ENCODE data around the gene ZNF841. TPM values are rescaled to one million over a fixed set of nuclear protein-coding genes. Genes with fewer than 3 reads are reported as not detected.

Gene ZNF841
- total RNA-seq = 10 to 100 TPM in 8 of 9 donors, 1 to 10 TPM in 1; 9.2 to 34.1 (median 21.4) TPM
- polyA plus RNA-seq = 10 to 100 TPM; 15.2 to 29.2 (median 16.7) TPM
- long read RNA-seq, donor 1, partial matches to known transcripts = 0 of 3 reads
- long read RNA-seq, donor 1, other reads (novel, unspliced or antisense) = 0 of 3 reads
- long read RNA-seq, donor 2, partial matches to known transcripts = 0 of 1 reads
- long read RNA-seq, donor 2, other reads (novel, unspliced or antisense) = 0 of 1 reads
- long read RNA-seq, donor 3, partial matches to known transcripts = 0 of 1 reads
- long read RNA-seq, donor 3, other reads (novel, unspliced or antisense) = 0 of 1 reads
- long read RNA-seq, donor 4 = 0 reads
- long read RNA-seq, donor 5, partial matches to known transcripts = 0 of 6 reads
- long read RNA-seq, donor 5, other reads (novel, unspliced or antisense) = 3 of 6 reads
- long read RNA-seq, donor 6, partial matches to known transcripts = 0 of 3 reads
- long read RNA-seq, donor 6, other reads (novel, unspliced or antisense) = 3 of 3 reads
- long read RNA-seq, donor 7, partial matches to known transcripts = 0 of 3 reads
- long read RNA-seq, donor 7, other reads (novel, unspliced or antisense) = 0 of 3 reads
- long read RNA-seq, donor 8 = 0 reads
- long read RNA-seq, donor 9, partial matches to known transcripts = 0 of 1 reads
- long read RNA-seq, donor 9, other reads (novel, unspliced or antisense) = 0 of 1 reads
- long read RNA-seq, donor 10 = 0 reads

GRCh38 chr19:52095172-52096014 lies at the start of gene ZNF841:
ZNF841 (minus strand) TSS chr19:52095765; CDS start chr19:52084801, 10,964 bp downstream.
- peaks cover 0 to 4% (median 0%) of the 10 kb centered on the region in 3 donors for H3K9me3 ChIP-seq (replicated peaks in 1 of 3)
- intact Hi-C loops (cut with DNase I) = no loop called here

GRCh38 chr19:52142001-52142595 lies 46.5 kb upstream of the ZNF841 start:
- Histone ChIP-seq H3K4me3 (no peak overlapping the region), H3K27ac (no peak overlapping the region), H3K4me1 (replicated peaks in 1 of 2) (peaks cover 0 to 21% of the 10 kb centered on the region in 2 donors), H3K9me3 (replicated peaks in 1 of 3) (no peaks in the 10 kb centered on the region), H3K27me3 (no peaks in the 10 kb centered on the region), H3K36me3 (replicated peaks in 1 of 2) (no peaks in the 10 kb centered on the region)
- 74 to 79% (median 77%) methylated on average over 3 of the region's 3 CpGs for WGBS, 4 donors
- intact Hi-C loops (cut with DNase I) = no loop called here
- DNase-seq = no peak
- TF ChIP-seq POLR2A (IDR thresholded peaks at IDR 0.05) (no peak), CTCF (IDR thresholded peaks at IDR 0.05) (no peak)

More at GRCh38 chr19:52095172-52096014, at the start of gene ZNF841:
- TF ChIP-seq CTCF (IDR thresholded peaks at IDR 0.05) (no peak), POLR2A (IDR thresholded peaks at IDR 0.05) (peak; percentile 24 to 82)
- Histone ChIP-seq H3K36me3 (replicated peaks in 1 of 2) (no peaks in the 10 kb centered on the region), H3K27me3 (no peaks in the 10 kb centered on the region), H3K27ac (peak within 1 kb of the TSS; percentile 30 to 83 (median 57)), H3K4me1 (replicated peaks in 1 of 2) (peaks cover 14 to 16% of the 10 kb centered on the region in 2 donors), H3K4me3 (peak within 1 kb of the TSS; percentile 64 to 85 (median 82))
- DNase-seq = peak; percentile 95 to 98 (median 97)
- WGBS, 4 donors = 0 to 1% (median 1%) methylated on average over 46 to 59 of the region's 59 CpGs

GRCh38 chr19:52141203-52141602 lies 45.6 kb upstream of the ZNF841 start:
- H3K4me1 ChIP-seq (replicated peaks in 1 of 2) = peaks cover 0 to 21% of the 10 kb centered on the region in 2 donors
- H3K27me3 ChIP-seq = no peaks in the 10 kb centered on the region
- DNase-seq = no peak
- 56 to 77% (median 70%) methylated on average over 2 of the region's 2 CpGs for WGBS, 4 donors
- no peaks in the 10 kb centered on the region for H3K9me3 ChIP-seq (replicated peaks in 1 of 3)
- no peaks in the 10 kb centered on the region for H3K36me3 ChIP-seq (replicated peaks in 1 of 2)
- intact Hi-C loops (cut with DNase I) = no loop called here
- TF ChIP-seq CTCF (IDR thresholded peaks at IDR 0.05) = no peak
- TF ChIP-seq POLR2A (IDR thresholded peaks at IDR 0.05) = no peak
- H3K27ac ChIP-seq = no peak overlapping the region
- H3K4me3 ChIP-seq = no peak overlapping the region

All from adrenal gland (tissue), 19 donors.